ENCODE measurements around the gene SCD5.

SCD5 gene

DNA sequence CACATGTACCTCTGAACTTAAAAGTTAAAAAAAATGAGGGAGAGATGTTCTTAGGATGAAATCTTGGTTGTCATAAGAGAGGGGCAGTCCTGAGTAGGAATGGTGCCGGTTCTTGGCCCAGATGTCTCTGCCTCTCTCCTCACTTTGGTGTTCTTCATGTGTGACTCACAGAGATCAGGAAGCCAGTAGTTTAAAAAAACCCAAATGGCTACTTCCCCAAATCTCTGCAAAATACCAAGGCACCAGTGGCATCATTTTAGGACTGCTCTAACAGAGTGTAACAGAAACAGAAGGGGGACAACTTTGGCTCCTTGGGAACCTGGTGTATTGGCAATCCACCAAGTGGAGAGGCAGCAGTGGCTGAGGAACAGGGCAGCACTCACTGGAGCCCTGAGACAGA is 116.8 kb downstream of the SCD5 start:
- DNase-seq, result no peak

DNA sequence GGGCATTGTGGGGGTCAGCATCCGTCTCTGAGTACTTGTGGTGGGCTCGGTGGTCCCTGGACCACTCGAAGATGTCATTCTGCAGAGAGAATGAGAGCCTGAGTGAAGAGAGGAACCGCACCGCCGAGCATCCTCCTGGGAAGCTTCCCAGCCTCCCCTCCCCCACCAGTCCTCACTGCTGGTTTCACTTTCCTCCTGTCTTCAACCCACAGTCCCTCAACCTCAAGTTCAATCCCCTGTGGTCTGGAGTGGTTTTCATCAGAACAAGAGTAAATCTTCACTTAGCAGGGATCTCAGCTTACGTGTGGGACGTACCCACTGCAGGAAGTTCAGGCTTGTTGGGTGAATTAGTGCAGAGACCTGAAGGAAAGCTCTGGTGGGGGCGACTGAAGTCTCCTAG is 117.8 kb downstream of the SCD5 start:
- DNase-seq, result no peak

GRCh38 chr4:82679531-82679930 is 119.1 kb downstream of the SCD5 start:
- no peak for DNase-seq

DNA sequence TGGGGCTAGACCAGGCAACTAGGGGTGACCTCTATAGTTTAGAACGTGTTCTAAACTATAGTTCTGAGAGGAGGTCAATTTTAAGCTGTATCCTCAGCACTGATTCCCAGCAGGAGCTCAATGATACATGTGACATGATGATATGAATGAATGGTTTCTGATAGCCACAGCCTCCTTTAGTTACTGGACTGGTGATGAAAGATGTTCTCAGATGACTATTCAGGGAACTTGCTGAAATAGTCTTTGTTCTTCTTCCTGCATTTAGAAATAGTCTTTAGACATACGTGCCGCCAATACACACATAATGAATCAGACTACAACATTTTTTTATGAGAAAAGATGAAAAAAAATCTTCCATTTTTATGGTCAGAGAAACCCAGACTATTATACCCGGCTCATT is 120.5 kb downstream of the SCD5 start:
- no peak for DNase-seq

DNA sequence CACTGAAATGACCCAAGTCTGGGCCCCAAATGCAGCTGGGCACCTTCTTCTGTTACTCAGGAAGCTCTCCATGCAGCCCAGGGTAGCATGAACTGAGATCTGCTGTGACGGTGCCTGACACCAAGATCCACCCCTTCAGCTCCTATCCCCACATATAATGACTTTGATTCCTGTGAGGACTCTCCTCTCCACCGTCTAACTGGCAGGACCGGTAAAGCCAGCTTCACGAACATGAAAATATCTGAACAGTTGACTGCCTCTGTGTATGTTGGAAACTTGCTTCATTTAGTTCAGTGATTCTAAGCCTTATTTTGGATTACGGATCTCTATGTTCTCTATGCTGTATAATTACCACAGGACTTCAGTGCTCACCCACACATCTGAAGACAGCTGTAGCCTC is 121.3 kb downstream of the SCD5 start:
- DNase-seq, result no peak

- DNase-seq, result no peak
Observed at GRCh38 chr4:82667761-82668480, 130.7 kb downstream of the SCD5 start.

- DNase-seq, result no peak
Observed at GRCh38 chr4:82666970-82667665, 131.5 kb downstream of the SCD5 start.

DNA sequence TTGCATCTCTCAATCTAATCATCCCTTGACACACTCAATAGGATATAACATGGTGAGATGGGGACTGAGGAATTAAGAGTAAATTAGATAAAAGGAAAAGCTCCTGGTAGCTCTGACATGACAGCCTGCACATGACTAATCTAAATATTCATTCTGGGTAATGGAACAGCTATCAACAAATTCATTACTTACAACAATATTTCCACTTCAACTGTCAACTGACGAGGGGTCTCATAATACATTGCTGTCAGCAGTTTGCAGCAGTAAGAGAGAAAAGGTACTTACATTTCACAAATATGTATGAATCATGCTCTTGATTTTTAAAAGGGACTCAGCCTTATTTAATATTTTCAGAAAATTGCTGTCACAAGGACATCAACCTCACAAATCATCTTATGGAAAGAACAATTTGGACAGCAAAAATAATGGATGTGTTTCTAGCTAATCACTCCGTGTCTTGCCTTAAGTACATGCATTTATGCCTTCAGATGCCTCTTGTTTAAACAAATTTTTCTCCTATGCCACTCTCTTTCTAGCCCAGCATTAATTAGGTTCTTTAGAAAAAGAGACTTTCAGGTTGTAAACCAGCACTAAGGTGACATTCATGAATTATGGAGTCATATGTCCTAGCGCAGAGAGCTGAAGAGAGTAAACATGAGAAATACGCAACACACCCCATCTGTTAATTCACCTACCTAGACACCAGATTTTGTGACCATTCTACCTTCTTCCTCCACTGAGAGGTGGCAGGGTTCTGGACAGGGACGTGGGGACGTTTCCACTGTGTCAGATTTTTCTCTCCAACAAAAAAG is 137.2 kb downstream of the SCD5 start:
- no peak for DNase-seq

- DNase-seq, result no peak
Observed at GRCh38 chr4:82652062-82652461, 146.5 kb downstream of the SCD5 start.

DNA sequence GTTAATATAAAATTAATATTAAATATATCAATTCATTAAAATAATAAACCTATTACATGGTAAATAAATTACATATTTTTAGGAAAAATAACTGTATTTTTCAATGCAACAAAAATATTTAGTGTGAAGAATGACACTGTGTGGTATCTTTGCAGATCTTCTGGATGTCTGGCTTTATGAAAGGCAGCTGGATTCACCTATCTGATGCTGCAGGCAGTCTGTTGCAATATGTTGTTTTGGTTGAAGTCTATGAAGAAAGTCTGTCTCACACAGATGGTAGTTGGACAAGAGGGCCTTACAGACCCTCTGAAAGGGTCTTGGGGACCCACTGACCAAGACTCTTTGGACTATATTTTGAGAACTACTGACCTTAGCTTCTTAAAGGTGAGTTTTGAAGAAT is 147.7 kb downstream of the SCD5 start:
- DNase-seq, result no peak

GRCh38 chr4:82648356-82648755 is 150.2 kb downstream of the SCD5 start:
- DNase-seq, result no peak

DNA sequence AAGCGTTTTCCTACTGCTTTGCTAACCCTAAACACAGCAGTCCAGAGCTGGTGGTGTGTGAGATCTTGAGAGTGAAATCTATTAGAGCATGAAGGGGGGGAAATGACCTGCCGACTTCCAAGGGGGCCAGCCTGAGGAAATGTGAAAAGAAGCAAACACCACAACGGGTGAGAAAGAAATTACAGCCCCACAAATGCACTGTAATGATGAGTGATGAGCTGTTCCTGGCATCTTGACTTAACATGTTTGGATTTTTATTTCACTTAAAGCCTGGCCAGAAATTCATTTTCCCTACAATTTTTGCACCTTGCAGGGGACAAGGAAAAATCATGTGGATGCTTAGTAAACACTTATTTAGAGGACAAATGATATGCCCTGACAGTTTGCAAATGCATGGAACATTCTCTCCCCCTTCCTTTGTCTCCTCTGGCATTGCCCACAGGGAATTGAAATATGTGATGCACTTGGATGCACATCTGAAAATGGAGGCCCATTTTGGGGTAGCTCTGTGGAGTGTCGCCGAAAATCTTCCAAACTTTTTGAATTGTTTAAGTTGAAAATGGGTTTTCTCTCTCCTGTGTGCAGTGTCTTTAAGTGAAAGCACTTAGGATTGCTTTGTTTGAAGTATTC is 152.5 kb downstream of the SCD5 start:
- no peak for DNase-seq

DNA sequence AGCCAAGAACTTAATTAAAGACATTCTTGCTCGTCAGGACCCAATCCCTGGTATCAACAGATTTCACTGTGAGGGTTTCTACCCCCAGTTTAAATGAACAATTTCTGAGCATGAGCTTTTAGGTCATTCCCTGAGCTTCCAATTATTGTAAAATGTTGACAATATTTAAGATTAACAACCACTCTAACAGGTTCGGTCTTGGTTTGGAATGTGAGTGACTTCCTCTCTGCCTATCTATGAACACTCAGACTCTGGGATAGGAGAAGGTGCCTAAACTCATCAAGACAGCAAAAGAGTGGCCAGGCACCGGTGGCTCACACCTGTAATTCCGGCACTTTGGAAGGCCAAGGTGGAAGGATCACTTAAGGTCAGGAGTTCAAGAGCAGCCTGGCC is 153.9 kb downstream of the SCD5 start:
- DNase-seq, result no peak

DNA sequence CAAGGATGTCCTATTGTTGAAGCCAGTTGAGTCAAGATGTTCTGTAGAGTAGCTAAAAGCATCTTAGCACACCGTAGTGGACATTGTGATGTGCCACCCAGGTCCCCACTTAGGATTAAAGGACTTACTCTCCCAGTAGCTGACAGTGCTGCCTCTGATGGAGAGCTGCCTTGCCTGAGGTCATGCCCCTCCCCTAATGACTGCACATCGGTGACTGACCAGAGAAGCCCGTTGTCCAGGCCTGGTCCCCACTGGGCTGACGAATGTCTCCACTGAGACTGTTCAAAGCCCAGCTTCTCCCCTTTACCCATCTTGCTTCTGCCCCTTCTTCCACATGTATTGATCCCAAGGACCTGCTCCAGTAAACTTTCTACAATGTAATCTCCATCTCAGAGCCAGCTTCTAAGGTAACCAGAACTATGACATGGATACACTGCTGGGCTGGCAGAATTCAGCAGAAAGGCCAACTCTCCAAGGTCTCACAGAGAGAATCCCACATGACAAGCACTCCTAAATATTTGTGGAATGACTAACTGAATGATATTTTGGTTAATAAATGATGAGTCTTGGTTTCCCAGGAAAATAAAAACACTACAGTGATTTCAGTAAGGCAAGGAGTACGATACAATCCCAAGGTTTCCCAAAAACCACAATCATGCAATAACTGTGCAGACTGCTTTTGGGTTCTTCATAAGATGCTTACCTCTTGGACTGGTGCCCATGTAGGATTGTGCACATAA is 154.4 kb downstream of the SCD5 start:
- DNase-seq, result no peak

GRCh38 chr4:82642331-82642730 is 156.3 kb downstream of the SCD5 start:
- no peak for DNase-seq

DNA sequence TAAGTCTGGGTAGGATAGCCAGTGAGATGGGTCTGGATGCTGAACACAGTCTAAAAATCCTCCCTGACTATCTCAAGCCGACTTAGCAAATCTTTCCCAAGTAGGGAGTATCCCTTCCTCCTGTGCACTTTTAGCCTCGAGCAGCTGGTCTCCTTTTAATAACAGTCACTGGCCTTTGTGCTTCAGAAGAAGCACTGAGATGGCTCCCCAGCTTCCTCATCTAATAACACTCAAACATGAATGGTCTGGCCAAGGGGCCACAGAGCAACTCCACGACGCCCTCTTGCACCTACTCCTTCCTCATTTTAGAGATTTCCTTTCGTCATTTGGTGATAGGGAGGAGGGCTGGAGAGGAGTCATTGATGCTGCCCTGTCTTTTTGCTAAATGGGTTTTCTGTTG is 158.1 kb downstream of the SCD5 start:
- DNase-seq, result no peak

DNA sequence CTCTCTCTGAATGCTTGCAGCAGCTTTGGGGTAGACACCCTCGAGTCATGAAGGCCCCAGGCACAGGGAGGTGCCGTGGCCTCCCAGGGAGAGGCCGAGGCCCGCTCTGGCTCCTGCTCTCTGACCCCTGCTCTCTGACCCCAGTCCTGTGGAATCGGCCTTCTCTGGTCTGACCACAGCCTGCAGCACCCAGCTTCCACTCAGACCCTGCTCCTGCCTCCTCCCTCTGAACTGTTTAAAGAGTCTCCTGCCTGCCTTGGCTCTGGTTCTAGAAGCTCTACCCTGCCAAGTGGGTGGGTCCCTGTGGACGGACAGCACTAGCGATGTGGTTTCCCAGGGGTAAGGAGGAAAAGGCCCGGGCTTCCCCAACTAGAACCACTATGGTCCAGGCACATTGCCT is 158.6 kb downstream of the SCD5 start:
- DNase-seq, result no peak

GRCh38 chr4:82638479-82638878 is 160.1 kb downstream of the SCD5 start:
- DNase-seq, result no peak

DNA sequence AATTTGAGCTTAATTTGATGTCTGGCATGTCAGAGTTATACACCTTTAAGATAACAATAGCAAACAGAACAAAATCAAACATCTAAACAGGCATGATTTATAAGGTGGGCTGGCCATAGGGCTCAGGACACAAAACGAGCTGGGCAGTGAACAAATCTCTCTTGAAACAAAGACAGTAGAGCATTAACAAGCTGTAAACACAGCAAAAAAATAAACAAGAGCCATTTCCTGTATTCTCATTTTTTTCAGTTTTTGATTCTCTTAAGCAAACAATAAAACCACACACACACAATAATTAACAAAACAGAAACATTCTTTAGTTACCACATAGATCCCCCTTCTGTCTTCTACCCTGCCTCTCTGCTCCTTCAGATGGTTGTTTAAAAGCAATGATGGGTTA is 168.5 kb downstream of the SCD5 start:
- no peak for DNase-seq

GRCh38 chr4:82629238-82630000 is 169.2 kb downstream of the SCD5 start:
- no peak for DNase-seq

GRCh38 chr4:82626251-82626868 is 172.2 kb downstream of the SCD5 start:
- DNase-seq, result no peak

All from CD4-positive, alpha-beta T cell treated with Interleukin-6 for 4 hours (primary cell).